Liver (tissue), 9 donors: ENCODE measurements around the gene SCN1B. TPM values are rescaled to one million over a fixed set of nuclear protein-coding genes. Genes with fewer than 3 reads are reported as not detected.

ENCODE experiments used
- DNase-seq: peaks from one replicate; pipeline ENCODE4 v3.0.0-alpha.2; 2017; ENCODE audit warnings: low spot score
- H3K27ac ChIP-seq, 2 donors: one replicate each; pipeline ENCODE4 v1.7.0; 2013; ENCODE audit warnings: inconsistent platforms in 2 of 2, low read length in 2 of 2, control low read depth in 1 of 2, low read depth in 1 of 2, mild to moderate bottlenecking in 1 of 2
- H3K27me3 ChIP-seq, 4 donors: one replicate each; pipeline versions ENCODE4 v1.6.1 to v1.7.0; 2013; ENCODE audit warnings: low read length in 3 of 4, inconsistent platforms in 1 of 4, mild to moderate bottlenecking in 1 of 4, moderate library complexity in 1 of 4; ENCODE audit not compliant: control insufficient read depth in 4 of 4, insufficient read depth in 4 of 4
- H3K36me3 ChIP-seq, 4 donors: one replicate each; pipeline versions ENCODE4 v1.6.1 to v1.7.0; 2013; ENCODE audit warnings: low read length in 3 of 4, mild to moderate bottlenecking in 3 of 4, low read depth in 1 of 4, moderate library complexity in 1 of 4; ENCODE audit not compliant: control insufficient read depth in 4 of 4, insufficient read depth in 3 of 4
- H3K4me1 ChIP-seq, 4 donors: one replicate each; pipeline versions ENCODE4 v1.6.1 to v1.7.0; 2013; ENCODE audit warnings: low read length in 3 of 4, mild to moderate bottlenecking in 3 of 4, moderate library complexity in 1 of 4; ENCODE audit not compliant: control insufficient read depth in 4 of 4, insufficient read depth in 4 of 4
- H3K4me3 ChIP-seq, 3 donors: one replicate each; pipeline versions ENCODE4 v1.6.1 to v1.7.0; 2013; ENCODE audit warnings: low read length in 3 of 3, control low read depth in 1 of 3, low read depth in 1 of 3, mild to moderate bottlenecking in 1 of 3
- H3K9ac ChIP-seq, 2 donors: one replicate each; pipeline ENCODE4 v1.7.0; 2013; ENCODE audit warnings: low read length in 2 of 2, mild to moderate bottlenecking in 2 of 2, moderate library complexity in 2 of 2, control low read depth in 1 of 2, low read depth in 1 of 2
- H3K9me3 ChIP-seq, 4 donors: one replicate each; pipeline versions ENCODE4 v1.6.1 to v1.7.0; 2013; ENCODE audit warnings: low read length in 3 of 4; ENCODE audit not compliant: control insufficient read depth in 4 of 4
- ATF3 ChIP-seq: IDR thresholded peaks from 2 replicates; pipeline ENCODE4 v1.6.1; 2016; ENCODE audit warnings: antibody characterized with exemption
- CTCF ChIP-seq: fragments of 150-350 bp; IDR thresholded peaks from 2 replicates; pipeline ENCODE4 v1.5.1; 2017; ENCODE audit warnings: improper control_type of control experiment, low read depth, low read length; ENCODE audit not compliant: missing input control
- EGR1 ChIP-seq, 2 donors: IDR thresholded peaks; 2 replicates each; pipeline ENCODE4 v1.6.1; 2016 to 2018; ENCODE audit warnings: antibody characterized with exemption in 2 of 2, low read depth in 2 of 2
- FOXA2 ChIP-seq: IDR thresholded peaks from 2 replicates; pipeline ENCODE4 v1.6.1; 2016; ENCODE audit warnings: antibody characterized with exemption
- GABPA ChIP-seq, 2 donors: IDR thresholded peaks in 1 of 2; conservative IDR thresholded peaks in 1 of 2; 2 replicates each; pipeline ENCODE4 v1.6.1; 2016; ENCODE audit warnings: antibody characterized with exemption in 2 of 2, mild to moderate bottlenecking in 1 of 2, moderate library complexity in 1 of 2
- HNF4A ChIP-seq, 2 donors: conservative IDR thresholded peaks; 2 replicates each; pipeline ENCODE4 v1.6.1; 2016; ENCODE audit warnings: antibody characterized with exemption in 2 of 2, mild to moderate bottlenecking in 2 of 2
- HNF4G ChIP-seq: IDR thresholded peaks from 2 replicates; pipeline ENCODE4 v1.6.1; 2016; ENCODE audit warnings: antibody characterized with exemption
- JUND ChIP-seq, 2 donors: IDR thresholded peaks; 2 replicates each; pipeline ENCODE4 v1.6.1; 2016; ENCODE audit warnings: antibody characterized with exemption in 2 of 2
- MAX ChIP-seq: IDR thresholded peaks from 2 replicates; pipeline ENCODE4 v1.6.1; 2016; ENCODE audit warnings: antibody characterized with exemption
- NR2F2 ChIP-seq: IDR thresholded peaks from 2 replicates; pipeline ENCODE4 v1.6.1; 2016; ENCODE audit warnings: antibody characterized with exemption
- RAD21 ChIP-seq, 2 donors: IDR thresholded peaks; 2 replicates each; pipeline ENCODE4 v1.6.1; 2016; ENCODE audit warnings: antibody characterized with exemption in 2 of 2, mild to moderate bottlenecking in 2 of 2
- RXRA ChIP-seq, 2 donors: IDR thresholded peaks; 2 replicates each; pipeline ENCODE4 v1.6.1; 2017 to 2018; ENCODE audit warnings: antibody characterized with exemption in 2 of 2, mild to moderate bottlenecking in 1 of 2
- SP1 ChIP-seq: IDR thresholded peaks from 2 replicates; pipeline ENCODE4 v1.6.1; 2018; ENCODE audit warnings: antibody characterized with exemption, mild to moderate bottlenecking
- TAF1 ChIP-seq: conservative IDR thresholded peaks from 2 replicates; pipeline ENCODE4 v1.6.1; 2016; ENCODE audit warnings: antibody characterized with exemption, mild to moderate bottlenecking
- YY1 ChIP-seq: IDR thresholded peaks from 2 replicates; pipeline ENCODE4 v1.6.1; 2016; ENCODE audit warnings: antibody characterized with exemption, mild to moderate bottlenecking
- WGBS: extraction: QIAGEN DNeasy Blood & Tissue Kit; methylation state at CpG from one replicate; pipeline ENCODE4 v1.1.7; 2013; 5-methylcytosine and 5-hydroxymethylcytosine counted together
- polyA plus RNA-seq, 2 donors: library from polyadenylated mRNA; stranded (reverse) in 1 of 2; unstranded in 1 of 2; fragments of 200-250 nt in 1 of 2; fragments of >200 nt in 1 of 2; fragmentation: Nextera tagmentation in 1 of 2; extraction: Ambion mirVana in 1 of 2; gene quantifications; one replicate each; pipeline versions ENCODE4 v1.2.1 to v1.2.3, GENCODE V29; 2013 to 2015
- total RNA-seq, 2 donors: library from RNA; depleted of rRNA; stranded (reverse); fragments of >200 nt; gene quantifications; one replicate each; pipeline ENCODE4 v1.2.3, GENCODE V29; 2014
- TF ChIP-seq, protein P1 (sequence below): IDR thresholded peaks from 2 replicates; pipeline ENCODE4 v1.6.1; 2016; ENCODE audit warnings: antibody characterized with exemption, mild to moderate bottlenecking
- donor health status: healthy.
- donor health status: healthy.
- donor health status: healthy.
- donor health status: healthy.
- donor health status: healthy.

Gene SCN1B
- total and polyA plus RNA-seq, 4 donors: 1.6 to 5.8 (median 3.4) TPM

DNA sequence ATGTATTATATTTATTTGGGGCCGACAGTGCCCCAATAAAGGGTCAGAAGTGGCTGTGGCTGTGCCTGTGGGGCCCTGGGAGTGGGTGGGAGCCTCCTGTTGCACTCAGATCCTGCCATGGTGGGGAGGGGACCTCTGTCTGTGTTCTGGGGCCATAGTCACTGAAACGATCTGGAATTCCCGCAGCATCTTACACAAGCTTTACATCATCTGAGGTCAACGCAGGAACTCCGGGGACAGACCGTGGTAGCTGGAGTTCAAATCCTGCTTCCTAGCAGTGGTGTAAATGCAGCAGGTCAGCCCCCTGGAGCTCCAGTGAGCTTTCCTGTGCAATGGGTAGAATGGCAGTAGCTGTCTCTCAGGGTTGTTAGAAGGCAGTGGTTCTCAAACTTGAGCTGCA lies 3.9 kb upstream of the SCN1B start:
- WGBS: 91% methylated on average over 6 of the region's 6 CpGs
- peaks cover 3 to 6% (median 6%) of the 10 kb centered on the region in 4 donors for H3K4me1 ChIP-seq

GRCh38 chr19:35027009-35027408 lies 3.3 kb upstream of the SCN1B start:
- no peaks in the 10 kb centered on the region for H3K27me3 ChIP-seq
- no peak for DNase-seq
- no peak overlapping the region for H3K27ac ChIP-seq
- no peak overlapping the region for H3K9ac ChIP-seq
- H3K4me1 ChIP-seq: peaks cover 3 to 8% (median 6%) of the 10 kb centered on the region in 4 donors
- H3K36me3 ChIP-seq: peaks cover 0 to 33% (median 1%) of the 10 kb centered on the region in 4 donors
- TF ChIP-seq CTCF (no peak), MAX (no peak), EGR1 (IDR thresholded peaks at IDR 0.05; ENCODE audit: low read depth in 2 of 2) (no peak), HNF4A (conservative IDR thresholded peaks at IDR 0.05) (no peak), SP1 (no peak), GABPA (IDR thresholded peaks at IDR 0.05 in 1 of 2, conservative IDR thresholded peaks at IDR 0.05 in 1 of 2) (no peak), JUND (IDR thresholded peaks at IDR 0.05) (no peak), FOXA2 (no peak), HNF4G (no peak), RAD21 (IDR thresholded peaks at IDR 0.05) (no peak)
- no peaks in the 10 kb centered on the region for H3K9me3 ChIP-seq
- 95% methylated on average over 8 of the region's 8 CpGs for WGBS
- no peak overlapping the region for H3K4me3 ChIP-seq

More for the DNA sequence above, 3.9 kb upstream of the SCN1B start:
- Histone ChIP-seq H3K36me3 (peaks cover 0 to 38% (median 2%) of the 10 kb centered on the region in 4 donors), H3K4me3 (no peak overlapping the region), H3K27me3 (no peaks in the 10 kb centered on the region), H3K27ac (no peak overlapping the region), H3K9me3 (no peaks in the 10 kb centered on the region), H3K9ac (no peak overlapping the region)
- DNase-seq: no peak
- no peak for TF ChIP-seq MAX
- TF ChIP-seq SP1: no peak
- no peak for TF ChIP-seq YY1

GRCh38 chr19:35027851-35028599 lies 2.2 kb upstream of the SCN1B start:
- H3K36me3 ChIP-seq: peaks cover 0 to 26% (median under 1%) of the 10 kb centered on the region in 4 donors
- TF ChIP-seq FOXA2: no peak
- no peak for TF ChIP-seq ATF3
- no peak for TF ChIP-seq HNF4G
- no peak for TF ChIP-seq GABPA (IDR thresholded peaks at IDR 0.05 in 1 of 2, conservative IDR thresholded peaks at IDR 0.05 in 1 of 2)
- TF ChIP-seq YY1: no peak
- TF ChIP-seq TAF1: no peak
- TF ChIP-seq CTCF: no peak
- no peak for TF ChIP-seq NR2F2
- TF ChIP-seq, protein P1, sequence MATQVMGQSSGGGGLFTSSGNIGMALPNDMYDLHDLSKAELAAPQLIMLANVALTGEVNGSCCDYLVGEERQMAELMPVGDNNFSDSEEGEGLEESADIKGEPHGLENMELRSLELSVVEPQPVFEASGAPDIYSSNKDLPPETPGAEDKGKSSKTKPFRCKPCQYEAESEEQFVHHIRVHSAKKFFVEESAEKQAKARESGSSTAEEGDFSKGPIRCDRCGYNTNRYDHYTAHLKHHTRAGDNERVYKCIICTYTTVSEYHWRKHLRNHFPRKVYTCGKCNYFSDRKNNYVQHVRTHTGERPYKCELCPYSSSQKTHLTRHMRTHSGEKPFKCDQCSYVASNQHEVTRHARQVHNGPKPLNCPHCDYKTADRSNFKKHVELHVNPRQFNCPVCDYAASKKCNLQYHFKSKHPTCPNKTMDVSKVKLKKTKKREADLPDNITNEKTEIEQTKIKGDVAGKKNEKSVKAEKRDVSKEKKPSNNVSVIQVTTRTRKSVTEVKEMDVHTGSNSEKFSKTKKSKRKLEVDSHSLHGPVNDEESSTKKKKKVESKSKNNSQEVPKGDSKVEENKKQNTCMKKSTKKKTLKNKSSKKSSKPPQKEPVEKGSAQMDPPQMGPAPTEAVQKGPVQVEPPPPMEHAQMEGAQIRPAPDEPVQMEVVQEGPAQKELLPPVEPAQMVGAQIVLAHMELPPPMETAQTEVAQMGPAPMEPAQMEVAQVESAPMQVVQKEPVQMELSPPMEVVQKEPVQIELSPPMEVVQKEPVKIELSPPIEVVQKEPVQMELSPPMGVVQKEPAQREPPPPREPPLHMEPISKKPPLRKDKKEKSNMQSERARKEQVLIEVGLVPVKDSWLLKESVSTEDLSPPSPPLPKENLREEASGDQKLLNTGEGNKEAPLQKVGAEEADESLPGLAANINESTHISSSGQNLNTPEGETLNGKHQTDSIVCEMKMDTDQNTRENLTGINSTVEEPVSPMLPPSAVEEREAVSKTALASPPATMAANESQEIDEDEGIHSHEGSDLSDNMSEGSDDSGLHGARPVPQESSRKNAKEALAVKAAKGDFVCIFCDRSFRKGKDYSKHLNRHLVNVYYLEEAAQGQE: no peak
- TF ChIP-seq JUND (IDR thresholded peaks at IDR 0.05): no peak
- TF ChIP-seq EGR1 (IDR thresholded peaks at IDR 0.05; ENCODE audit: low read depth in 2 of 2): no peak
- no peak for TF ChIP-seq SP1
- TF ChIP-seq RXRA (IDR thresholded peaks at IDR 0.05): no peak
- no peak for TF ChIP-seq HNF4A (conservative IDR thresholded peaks at IDR 0.05)

More at GRCh38 chr19:35027851-35028599, 2.2 kb upstream of the SCN1B start:
- no peak for DNase-seq
- WGBS: 86% methylated on average over 7 of the region's 7 CpGs
- Histone ChIP-seq H3K9me3 (no peaks in the 10 kb centered on the region), H3K4me3 (no peak overlapping the region), H3K9ac (no peak overlapping the region), H3K27me3 (no peaks in the 10 kb centered on the region), H3K4me1 (peaks cover 3 to 8% (median 6%) of the 10 kb centered on the region in 4 donors), H3K27ac (no peak overlapping the region)
